GM13976 (cell line): Measurements from ENCODE around the gene CPA5.

Experiments
- DNase-seq: peaks from one replicate; pipeline ENCODE4 v3.0.0; 2012; ENCODE audit warnings: low spot score
- in situ Hi-C: fragments of 300-500 bp; cut with MboI; formaldehyde crosslinking; loops from one replicate; pipeline ENCODE4 v1.12.0; 2022; ENCODE audit warnings: low sequenced_read_pairs, mixed read lengths, inconsistent platforms; ENCODE audit not compliant: unreplicated experiment
- TF ChIP-seq, protein P1 (sequence below): IDR thresholded peaks from 2 replicates; pipeline ENCODE4 v1.5.1; 2012; ENCODE audit warnings: borderline replicate concordance, mild to moderate bottlenecking; ENCODE audit not compliant: insufficient read depth; ENCODE audit errors: extremely low read depth, missing control alignments, control extremely low read depth

The CPA5 gene

DNA sequence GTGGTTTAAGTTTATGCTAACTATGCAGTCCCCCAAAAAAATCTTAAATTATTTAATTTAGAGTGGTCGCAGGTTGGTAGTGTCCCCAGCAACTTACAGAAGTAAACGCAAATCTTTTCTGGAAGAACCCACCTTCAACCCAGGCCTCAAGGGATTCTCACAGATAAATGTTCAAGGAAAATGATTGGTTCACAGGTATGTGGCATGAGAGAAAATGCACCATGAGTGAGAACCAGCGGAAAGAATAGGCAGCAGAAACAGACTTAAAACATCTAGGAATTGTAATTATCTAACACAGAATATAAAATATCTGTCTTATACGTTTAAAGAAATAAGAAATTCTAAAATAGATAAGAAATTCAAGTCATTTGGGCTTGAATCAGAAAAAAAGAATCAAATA lies 2.7 kb upstream of the CPA5 start:
- TF ChIP-seq, protein P1, sequence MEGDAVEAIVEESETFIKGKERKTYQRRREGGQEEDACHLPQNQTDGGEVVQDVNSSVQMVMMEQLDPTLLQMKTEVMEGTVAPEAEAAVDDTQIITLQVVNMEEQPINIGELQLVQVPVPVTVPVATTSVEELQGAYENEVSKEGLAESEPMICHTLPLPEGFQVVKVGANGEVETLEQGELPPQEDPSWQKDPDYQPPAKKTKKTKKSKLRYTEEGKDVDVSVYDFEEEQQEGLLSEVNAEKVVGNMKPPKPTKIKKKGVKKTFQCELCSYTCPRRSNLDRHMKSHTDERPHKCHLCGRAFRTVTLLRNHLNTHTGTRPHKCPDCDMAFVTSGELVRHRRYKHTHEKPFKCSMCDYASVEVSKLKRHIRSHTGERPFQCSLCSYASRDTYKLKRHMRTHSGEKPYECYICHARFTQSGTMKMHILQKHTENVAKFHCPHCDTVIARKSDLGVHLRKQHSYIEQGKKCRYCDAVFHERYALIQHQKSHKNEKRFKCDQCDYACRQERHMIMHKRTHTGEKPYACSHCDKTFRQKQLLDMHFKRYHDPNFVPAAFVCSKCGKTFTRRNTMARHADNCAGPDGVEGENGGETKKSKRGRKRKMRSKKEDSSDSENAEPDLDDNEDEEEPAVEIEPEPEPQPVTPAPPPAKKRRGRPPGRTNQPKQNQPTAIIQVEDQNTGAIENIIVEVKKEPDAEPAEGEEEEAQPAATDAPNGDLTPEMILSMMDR = no peak
- DNase-seq = no peak
- in situ Hi-C loops = no loop called here

- in situ Hi-C loops = no loop called here
- no peak for DNase-seq
- TF ChIP-seq, protein P1 = no peak
Observed at GRCh38 chr7:130342701-130343380, 1.8 kb upstream of the CPA5 start.

DNA sequence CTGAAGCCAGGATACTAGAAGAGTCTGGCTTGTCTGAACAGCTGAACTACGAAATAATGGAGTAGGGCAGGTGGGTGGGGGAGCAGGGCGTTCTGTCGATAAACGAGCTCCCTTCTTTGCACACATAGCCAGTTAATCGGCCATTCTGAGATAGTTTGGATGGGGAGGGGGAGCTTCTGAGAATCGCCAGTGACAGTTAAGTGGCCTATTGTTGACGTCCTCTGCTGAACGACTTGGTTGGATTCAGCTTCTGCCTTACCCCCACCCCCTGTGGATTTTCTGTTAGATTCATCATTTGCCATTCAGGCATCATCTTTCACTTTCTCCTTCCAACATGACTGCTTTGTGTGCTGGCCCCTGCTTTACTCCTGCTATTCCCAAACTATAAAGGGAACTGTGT lies 520 bp downstream of the CPA5 start:
- TF ChIP-seq, protein P1 = no peak
- DNase-seq = no peak
- in situ Hi-C loops = no loop called here

DNA sequence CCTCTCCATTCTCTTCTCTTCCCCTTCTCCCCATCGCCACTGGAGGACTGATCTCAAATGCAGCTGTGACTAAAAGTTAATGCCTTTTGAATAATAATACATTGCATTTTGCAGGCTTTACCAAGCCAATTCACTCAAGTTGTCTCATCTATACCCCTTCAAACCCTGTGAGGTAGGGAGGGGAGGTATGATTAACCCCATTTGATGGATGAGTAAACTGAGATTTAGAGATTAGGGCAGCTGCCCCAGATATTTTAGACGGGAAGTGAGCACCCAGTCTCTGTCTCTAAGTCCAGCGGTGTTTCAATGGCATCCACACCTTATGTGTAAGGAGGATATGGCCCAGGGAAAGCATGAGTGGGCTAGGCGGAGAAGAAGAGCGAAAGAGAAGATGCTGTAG lies 1.1 kb downstream of the CPA5 start:
- no peak for DNase-seq
- in situ Hi-C loops = no loop called here
- TF ChIP-seq, protein P1 = no peak

GRCh38 chr7:130346177-130346905 lies 1.7 kb downstream of the CPA5 start:
- TF ChIP-seq, protein P1 = no peak
- no peak for DNase-seq
- in situ Hi-C loops = no loop called here

DNA sequence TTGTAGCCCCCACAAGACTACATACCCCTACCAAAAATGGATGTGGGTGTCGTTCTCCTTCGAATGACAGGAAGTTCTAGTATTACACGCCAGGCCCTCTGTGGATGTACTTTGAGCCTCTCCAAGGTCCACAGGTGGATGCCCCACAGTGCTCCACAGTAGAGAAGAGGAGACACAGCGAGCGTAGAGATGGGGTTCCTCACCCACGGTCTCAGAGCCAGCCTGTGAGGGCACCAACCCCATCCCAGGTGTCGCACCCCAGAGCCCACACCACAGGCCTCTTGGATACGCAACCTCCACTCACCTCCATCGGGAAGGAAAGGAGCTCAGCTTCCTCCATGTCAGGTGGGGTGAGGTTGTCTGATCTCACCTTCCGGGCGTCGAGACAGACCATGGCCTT lies 2.3 kb downstream of the CPA5 start:
- TF ChIP-seq, protein P1 = no peak
- in situ Hi-C loops = no loop called here
- no peak for DNase-seq
